Endothelial cell (in vitro differentiated cells): ENCODE measurements around the gene MRPL42. TPM values are rescaled to one million over a fixed set of nuclear protein-coding genes. Genes with fewer than 3 reads are reported as not detected.

Experiments used
- DNase-seq: peaks from one replicate; pipeline ENCODE4 v3.0.0; 2021; ENCODE audit warnings: low spot score
- H3K27ac Mint-ChIP-seq: one replicate; pipeline ENCODE4 v1.8.0; 2021; ENCODE audit warnings: mixed read lengths, inconsistent platforms; ENCODE audit not compliant: unreplicated experiment
- H3K27me3 Mint-ChIP-seq: one replicate; pipeline ENCODE4 v1.8.0; 2021; ENCODE audit warnings: mild to moderate bottlenecking, moderate library complexity, mixed read lengths, inconsistent platforms; ENCODE audit not compliant: unreplicated experiment
- H3K36me3 Mint-ChIP-seq: one replicate; pipeline ENCODE4 v1.8.0; 2021; ENCODE audit warnings: mild to moderate bottlenecking, low read depth, mixed read lengths, inconsistent platforms; ENCODE audit not compliant: unreplicated experiment
- H3K4me1 Mint-ChIP-seq: one replicate; pipeline ENCODE4 v1.8.0; 2021; ENCODE audit warnings: mild to moderate bottlenecking, mixed read lengths, inconsistent platforms; ENCODE audit not compliant: unreplicated experiment
- H3K4me3 Mint-ChIP-seq: one replicate; pipeline ENCODE4 v1.8.0; 2021; ENCODE audit warnings: mild to moderate bottlenecking, mixed read lengths, inconsistent platforms; ENCODE audit not compliant: unreplicated experiment
- H3K9me3 Mint-ChIP-seq: one replicate; pipeline ENCODE4 v1.8.0; 2021; ENCODE audit warnings: mixed read lengths, inconsistent platforms; ENCODE audit not compliant: unreplicated experiment
- CTCF ChIP-seq: fragments of 200-600 bp; sonication (generic); IDR thresholded peaks from one replicate; pipeline ENCODE4 v1.5.0; 2021; ENCODE audit warnings: antibody characterized with exemption; ENCODE audit not compliant: unreplicated experiment
- total RNA-seq: library from RNA; stranded (reverse); fragmentation: NEBNext Ultra II Directional; extraction: Animal tissue kit (Norgen Biotek cat#: 25700); gene quantifications from one replicate; pipeline ENCODE4 v1.2.1, GENCODE V29; 2021; ENCODE audit not compliant: unreplicated experiment

Gene MRPL42
- total RNA-seq, 1 donor from 2014 or later = 34.6 TPM

GRCh38 chr12:93520454-93520853 is 53.1 kb downstream of the MRPL42 start:
- Mint-ChIP-seq H3K27me3 (no peaks in the 10 kb centered on the region), H3K4me3 (no peak overlapping the region), H3K36me3 (no peaks in the 10 kb centered on the region), H3K4me1 (no peaks in the 10 kb centered on the region), H3K27ac (no peak overlapping the region), H3K9me3 (no peaks in the 10 kb centered on the region)
- TF ChIP-seq CTCF = no peak
- DNase-seq = no peak

- Mint-ChIP-seq H3K9me3 (no peaks in the 10 kb centered on the region), H3K36me3 (no peaks in the 10 kb centered on the region), H3K27ac (no peak overlapping the region), H3K4me3 (no peak overlapping the region), H3K4me1 (no peaks in the 10 kb centered on the region), H3K27me3 (no peaks in the 10 kb centered on the region)
- no peak for DNase-seq
- TF ChIP-seq CTCF = no peak
These were observed 54.1 kb downstream of the MRPL42 start for GRCh38 chr12:93521225-93522080.

- no peak for TF ChIP-seq CTCF
- Mint-ChIP-seq H3K9me3 (no peaks in the 10 kb centered on the region), H3K4me3 (no peak overlapping the region), H3K36me3 (no peaks in the 10 kb centered on the region), H3K27me3 (no peaks in the 10 kb centered on the region), H3K27ac (no peak overlapping the region), H3K4me1 (peaks cover 4% of the 10 kb centered on the region)
- no peak for DNase-seq
These were observed 57.2 kb downstream of the MRPL42 start for GRCh38 chr12:93524386-93525133.

GRCh38 chr12:93526786-93527428 is 59.6 kb downstream of the MRPL42 start:
- H3K27ac Mint-ChIP-seq = no peak overlapping the region
- no peak for DNase-seq
- peaks cover 2% of the 10 kb centered on the region for H3K27me3 Mint-ChIP-seq
- no peak for TF ChIP-seq CTCF
- no peak overlapping the region for H3K4me3 Mint-ChIP-seq
- peaks cover 15% of the 10 kb centered on the region for H3K4me1 Mint-ChIP-seq
- H3K9me3 Mint-ChIP-seq = no peaks in the 10 kb centered on the region
- H3K36me3 Mint-ChIP-seq = no peaks in the 10 kb centered on the region
